Measurements from ENCODE around the gene TENM4.

DNA sequence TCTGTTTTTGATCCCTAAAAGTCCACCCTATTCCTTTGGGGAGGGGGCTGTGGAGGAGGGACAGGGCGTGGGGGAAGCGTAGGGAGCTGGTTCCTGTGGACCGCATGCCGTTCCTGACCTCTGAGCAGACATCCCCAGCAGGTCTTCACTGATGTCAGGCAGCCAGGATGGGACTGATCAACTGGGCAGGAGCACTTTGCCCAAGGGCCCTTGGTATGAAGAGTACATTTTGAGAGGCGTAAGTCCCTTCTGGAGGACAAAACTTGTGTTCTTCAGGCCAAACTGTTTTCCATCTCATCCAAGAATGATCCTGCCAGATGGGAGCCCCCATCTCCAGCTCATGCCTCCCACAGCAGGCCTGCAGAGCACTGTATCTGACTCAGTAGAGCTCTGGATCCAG, 785.3 kb downstream of the TENM4 start:
- TF ChIP-seq CTCF (conservative IDR thresholded peaks at IDR 0.05; ENCODE audit: low read length): no peak
- no peak for TF ChIP-seq EZH2phosphoT487 (IDR thresholded peaks at IDR 0.05; ENCODE audit: borderline replicate concordance, low read depth, low read length)
